ENCODE measurements around the gene KANK2.
"Not testable (repeated sequence)": the region's sequence is repeated elsewhere in the genome, so short reads cannot be mapped to it uniquely, and the experiment has no call there.

Gene KANK2

DNA sequence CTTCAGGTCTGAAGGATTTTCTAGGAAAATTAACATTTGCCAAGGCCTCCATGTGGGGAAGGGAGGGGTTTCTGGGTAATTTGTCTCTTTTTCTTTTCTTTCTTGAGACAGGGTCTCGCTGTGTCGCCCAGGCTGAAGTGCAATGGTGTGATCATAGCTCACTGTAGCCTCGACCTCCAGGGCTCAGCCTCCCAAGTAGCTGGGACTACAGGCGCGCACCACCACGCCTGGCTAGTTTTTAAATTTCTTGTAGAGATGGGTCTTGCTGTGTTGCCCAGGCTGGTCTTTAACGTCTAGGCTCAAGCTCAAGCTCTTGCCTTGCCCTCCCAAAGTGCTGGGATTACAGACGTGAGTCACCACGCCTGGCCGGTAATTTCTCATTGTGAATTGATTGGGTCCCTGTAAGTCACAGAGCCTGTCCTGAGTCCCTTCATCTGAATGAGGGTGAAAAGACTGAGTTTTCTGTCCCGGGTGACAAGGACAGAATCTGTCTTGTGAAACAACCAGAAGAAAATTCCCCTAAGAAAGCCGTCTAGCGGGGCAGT, 31.8 kb downstream of the KANK2 start:
- in situ Hi-C loops (cut with HindIII; ENCODE audit: low pct_ligation_motif_present, low sequenced_read_pairs), result no loop called here
- H3K27me3 ChIP-seq (replicated peaks), result no peaks in the 10 kb centered on the region
- DNase-seq, result no peak
- no peak overlapping the region for H3K4me3 ChIP-seq (ENCODE audit: low read depth, low read length)
- H3K27ac ChIP-seq, result no peak overlapping the region
- peaks cover 30% of the 10 kb centered on the region for H3K36me3 ChIP-seq (replicated peaks)
- no peak for TF ChIP-seq CTCF (IDR thresholded peaks at IDR 0.05; ENCODE audit: low read depth, low read length, missing control alignments)

DNA sequence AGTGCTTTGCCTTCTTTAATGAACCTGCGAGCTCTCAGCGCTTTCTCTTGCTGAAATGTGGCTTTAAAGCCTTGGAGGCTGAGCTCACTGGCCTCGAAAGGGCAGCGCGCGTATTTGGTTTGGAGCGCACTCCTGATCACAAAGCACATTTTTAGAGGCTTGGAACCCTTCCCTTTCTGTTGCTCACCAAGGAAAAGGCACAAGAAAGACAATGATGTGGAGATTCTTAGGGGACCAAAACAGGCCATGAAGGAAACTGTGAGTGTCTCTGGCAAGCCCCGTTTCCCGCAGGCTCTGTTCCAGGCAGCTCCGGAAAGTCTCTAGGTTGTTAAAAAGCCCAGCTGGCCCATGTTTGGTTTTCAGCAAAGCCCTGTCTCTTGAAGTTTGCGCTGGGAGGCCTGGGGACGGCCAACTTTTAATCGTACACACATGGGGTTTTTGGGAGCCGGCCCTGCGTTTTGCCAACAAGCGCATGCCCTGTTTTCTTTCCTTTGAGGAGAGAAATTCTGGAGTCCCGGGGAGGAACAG, 32.4 kb downstream of the KANK2 start:
- Histone ChIP-seq H3K27ac (no peak overlapping the region), H3K27me3 (replicated peaks) (no peaks in the 10 kb centered on the region), H3K36me3 (replicated peaks) (peaks cover 24% of the 10 kb centered on the region), H3K4me3 (ENCODE audit: low read depth, low read length) (no peak overlapping the region)
- no peak for DNase-seq
- TF ChIP-seq CTCF (IDR thresholded peaks at IDR 0.05; ENCODE audit: low read depth, low read length, missing control alignments), result no peak
- in situ Hi-C loops (cut with HindIII; ENCODE audit: low pct_ligation_motif_present, low sequenced_read_pairs), result no loop called here

DNA sequence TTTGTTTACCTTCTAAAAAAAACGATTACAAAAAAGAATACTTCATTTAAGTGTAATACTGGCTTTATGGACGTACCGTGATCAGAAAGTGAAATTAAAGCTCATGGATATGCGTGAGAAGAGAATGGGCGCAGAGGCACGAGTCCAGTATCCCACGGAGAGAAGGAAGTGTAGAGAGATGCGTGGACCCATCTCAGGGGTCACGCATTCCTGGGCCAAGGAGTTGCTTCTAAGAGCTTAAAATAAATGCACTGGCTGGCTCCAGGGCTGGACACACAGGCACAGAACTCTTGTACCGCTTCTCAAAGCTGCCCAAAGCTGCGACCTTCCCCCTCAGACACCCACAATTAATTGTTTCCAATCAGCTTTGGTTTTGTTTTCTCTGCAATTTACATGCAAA, 33.0 kb downstream of the KANK2 start:
- no peak for DNase-seq
- no peak overlapping the region for H3K4me3 ChIP-seq (ENCODE audit: low read depth, low read length)
- H3K27me3 ChIP-seq (replicated peaks), result no peaks in the 10 kb centered on the region
- H3K27ac ChIP-seq, result no peak overlapping the region
- no peak for TF ChIP-seq CTCF (IDR thresholded peaks at IDR 0.05; ENCODE audit: low read depth, low read length, missing control alignments)
- H3K36me3 ChIP-seq (replicated peaks), result peaks cover 19% of the 10 kb centered on the region
- in situ Hi-C loops (cut with HindIII; ENCODE audit: low pct_ligation_motif_present, low sequenced_read_pairs), result no loop called here

GRCh38 chr19:11160440-11160768, 36.9 kb downstream of the KANK2 start:
- H3K4me3 ChIP-seq (ENCODE audit: low read depth, low read length); H3K27ac ChIP-seq; DNase-seq; H3K27me3 ChIP-seq (replicated peaks); in situ Hi-C loops (cut with HindIII; ENCODE audit: low pct_ligation_motif_present, low sequenced_read_pairs); H3K36me3 ChIP-seq (replicated peaks): not testable (repeated sequence)

- DNase-seq, result no peak
- Histone ChIP-seq H3K36me3 (replicated peaks) (no peaks in the 10 kb centered on the region), H3K27ac (no peak overlapping the region), H3K27me3 (replicated peaks) (no peaks in the 10 kb centered on the region), H3K4me3 (ENCODE audit: low read depth, low read length) (no peak overlapping the region)
- no peak for TF ChIP-seq CTCF (IDR thresholded peaks at IDR 0.05; ENCODE audit: low read depth, low read length, missing control alignments)
- in situ Hi-C loops (cut with HindIII; ENCODE audit: low pct_ligation_motif_present, low sequenced_read_pairs), result no loop called here
Observed at GRCh38 chr19:11159598-11160439, 37.5 kb downstream of the KANK2 start.

- Histone ChIP-seq H3K27ac (peak within 1 kb of the TSS; percentile 30), H3K27me3 (replicated peaks) (no peaks in the 10 kb centered on the region), H3K36me3 (replicated peaks) (no peaks in the 10 kb centered on the region), H3K4me3 (ENCODE audit: low read depth, low read length) (peak within 1 kb of the TSS; percentile 95)
- no peak for TF ChIP-seq CTCF (IDR thresholded peaks at IDR 0.05; ENCODE audit: low read depth, low read length, missing control alignments)
- in situ Hi-C loops (cut with HindIII; ENCODE audit: low pct_ligation_motif_present, low sequenced_read_pairs), result no loop called here
- DNase-seq, result peak; percentile 98
Observed at GRCh38 chr19:11155373-11156120, 41.8 kb downstream of the KANK2 start, which contains the start of gene SPC24. Gene SPC24, minus strand, starts transcription at chr19:11155782. Its CDS starts 6 bp downstream, at chr19:11155776.
